Measurements from ENCODE around the gene MACROD2.
A peak's percentile ranks its signal among the peaks of the same experiment; 100 is the strongest.

MACROD2 gene

GRCh38 chr20:15378151-15378550 lies 1382.8 kb downstream of the MACROD2 start:
- Histone ChIP-seq H3K4me3 (ENCODE audit: low read depth, low read length) (no peak overlapping the region), H3K4me1 (no peaks in the 10 kb centered on the region), H3K27me3 (no peaks in the 10 kb centered on the region), H3K9me3 (no peaks in the 10 kb centered on the region), H3K36me3 (no peaks in the 10 kb centered on the region)
- DNase-seq = no peak
- TF ChIP-seq CTCF (IDR thresholded peaks at IDR 0.05; ENCODE audit: low read depth, low read length) = peak; percentile 58

- Histone ChIP-seq H3K9me3 (no peaks in the 10 kb centered on the region), H3K27me3 (no peaks in the 10 kb centered on the region), H3K4me3 (ENCODE audit: low read depth, low read length) (no peak overlapping the region), H3K4me1 (no peaks in the 10 kb centered on the region), H3K36me3 (no peaks in the 10 kb centered on the region)
- DNase-seq = no peak
- TF ChIP-seq CTCF (IDR thresholded peaks at IDR 0.05; ENCODE audit: low read depth, low read length) = no peak
Measured at GRCh38 chr20:15379681-15380296, 1384.5 kb downstream of the MACROD2 start.

- H3K4me1 ChIP-seq = no peaks in the 10 kb centered on the region
- no peak for DNase-seq
- no peak for TF ChIP-seq CTCF (IDR thresholded peaks at IDR 0.05; ENCODE audit: low read depth, low read length)
- H3K9me3 ChIP-seq = no peaks in the 10 kb centered on the region
- no peaks in the 10 kb centered on the region for H3K27me3 ChIP-seq
- no peak overlapping the region for H3K4me3 ChIP-seq (ENCODE audit: low read depth, low read length)
- no peaks in the 10 kb centered on the region for H3K36me3 ChIP-seq
Measured at GRCh38 chr20:15380770-15381169, 1385.5 kb downstream of the MACROD2 start.

- H3K27me3 ChIP-seq = no peaks in the 10 kb centered on the region
- H3K4me3 ChIP-seq (ENCODE audit: low read depth, low read length) = no peak overlapping the region
- H3K9me3 ChIP-seq = no peaks in the 10 kb centered on the region
Measured at GRCh38 chr20:15387228-15387627, 1391.9 kb downstream of the MACROD2 start.

GRCh38 chr20:15395457-15395856 lies 1400.1 kb downstream of the MACROD2 start:
- DNase-seq = no peak
- no peak for TF ChIP-seq CTCF (IDR thresholded peaks at IDR 0.05; ENCODE audit: low read depth, low read length)
- no peaks in the 10 kb centered on the region for H3K9me3 ChIP-seq
- H3K4me1 ChIP-seq = no peaks in the 10 kb centered on the region
- H3K4me3 ChIP-seq (ENCODE audit: low read depth, low read length) = no peak overlapping the region
- no peaks in the 10 kb centered on the region for H3K36me3 ChIP-seq
- H3K27me3 ChIP-seq = no peaks in the 10 kb centered on the region

More at GRCh38 chr20:15387228-15387627, 1391.9 kb downstream of the MACROD2 start:
- DNase-seq = no peak
- Histone ChIP-seq H3K36me3 (no peaks in the 10 kb centered on the region), H3K4me1 (no peaks in the 10 kb centered on the region)
- TF ChIP-seq CTCF (IDR thresholded peaks at IDR 0.05; ENCODE audit: low read depth, low read length) = no peak

GRCh38 chr20:15396026-15396425 lies 1400.7 kb downstream of the MACROD2 start:
- Histone ChIP-seq H3K36me3 (no peaks in the 10 kb centered on the region), H3K27me3 (no peaks in the 10 kb centered on the region), H3K4me1 (no peaks in the 10 kb centered on the region), H3K9me3 (no peaks in the 10 kb centered on the region), H3K4me3 (ENCODE audit: low read depth, low read length) (no peak overlapping the region)
- no peak for TF ChIP-seq CTCF (IDR thresholded peaks at IDR 0.05; ENCODE audit: low read depth, low read length)
- DNase-seq = no peak
